Transverse colon (tissue), 4 donors: ENCODE data around the gene YDJC. TPM values are rescaled to one million over a fixed set of nuclear protein-coding genes. Genes with fewer than 3 reads are reported as not detected.

Experiments
- DNase-seq: peaks from one replicate; pipeline ENCODE4 v3.0.0-alpha.2; 2019
- H3K27ac ChIP-seq, 4 donors: fragments of 200-600 bp; sonication (generic); 2 replicates each; pipeline ENCODE4 v1.5.1; 2016 to 2018; ENCODE audit warnings: inconsistent platforms in 4 of 4
- H3K27me3 ChIP-seq: fragments of 200-600 bp; sonication (generic); 2 replicates; pipeline ENCODE4 v1.5.1; 2017; ENCODE audit warnings: inconsistent platforms
- H3K36me3 ChIP-seq, 4 donors: fragments of 200-600 bp; sonication (generic); 2 replicates each; pipeline ENCODE4 v1.5.1; 2017 to 2019; ENCODE audit warnings: inconsistent platforms in 4 of 4
- H3K4me1 ChIP-seq, 4 donors: fragments of 200-600 bp; sonication (generic); 2 replicates each; pipeline ENCODE4 v1.5.1; 2017 to 2020; ENCODE audit warnings: inconsistent platforms in 4 of 4
- H3K4me3 ChIP-seq, 4 donors: fragments of 200-600 bp; sonication (generic); 1 replicate in 1 of 4; 2 replicates in 3 of 4; pipeline versions ENCODE4 v1.5.1 to v1.6.1; 2017 to 2019; ENCODE audit warnings: inconsistent platforms in 4 of 4
- H3K9me3 ChIP-seq, 2 donors: fragments of 200-600 bp; sonication (generic); 2 replicates each; pipeline ENCODE4 v1.5.1; 2017 to 2019; ENCODE audit warnings: inconsistent platforms in 2 of 2
- EP300 ChIP-seq: sonication (generic); formaldehyde crosslinking; IDR thresholded peaks from one replicate; pipeline ENCODE4 v1.6.1; 2017; ENCODE audit warnings: antibody characterized with exemption, low read depth
- POLR2A ChIP-seq: fragments of 450-650 bp; IDR thresholded peaks from one replicate; pipeline ENCODE4 v1.6.1; 2016; ENCODE audit warnings: antibody characterized with exemption, mild to moderate bottlenecking, moderate library complexity
- POLR2AphosphoS5 ChIP-seq, 3 donors: sonication (generic); formaldehyde crosslinking; IDR thresholded peaks; one replicate each; pipeline ENCODE4 v1.6.1; 2016; ENCODE audit warnings: antibody characterized with exemption in 3 of 3
- WGBS, 2 donors: methylation state at CpG; one replicate each; pipeline ENCODE4 v1.1.5; 2018; ENCODE audit warnings: low coverage in 1 of 2; 5-methylcytosine and 5-hydroxymethylcytosine counted together
- in situ Hi-C, 4 donors: fragments of 200-750 bp; cut with MboI; loops; one replicate each; pipeline versions ENCODE4 v1.15.0 to v1.15.1; 2017; ENCODE audit warnings: low sequenced_read_pairs in 3 of 4, low pct_ligation_motif_present in 1 of 4, low pct_unique_long_range_greater_than_20kb in 1 of 4
- intact Hi-C: fragments of 100-400 bp; cut with DNase I; formaldehyde crosslinking; loops from one replicate; pipeline ENCODE4 v1.15.1; 2023; ENCODE audit warnings: low total_unique reads
- total RNA-seq, 4 donors: library from RNA; depleted of rRNA; stranded (reverse); fragments of >200 nt; gene quantifications; one replicate each; pipeline ENCODE4 v1.1.0, GENCODE V29; 2016
- TF ChIP-seq, protein P1 (sequence below), 5 experiments: fragments of 200-600 bp in 3 of 5; fragments of 450-650 bp in 2 of 5; sonication (generic) in 3 of 5; IDR thresholded peaks; 1 replicate in 2 of 5; 2 replicates in 3 of 5; pipeline ENCODE4 v1.5.1; 2016 to 2017; ENCODE audit warnings: antibody characterized with exemption in 5 of 5, inconsistent platforms in 3 of 5, mild to moderate bottlenecking in 2 of 5, moderate library complexity in 1 of 5

The YDJC gene
- total RNA-seq, 4 donors from 2014 or later = 43.3 to 112 (median 69.5) TPM

DNA sequence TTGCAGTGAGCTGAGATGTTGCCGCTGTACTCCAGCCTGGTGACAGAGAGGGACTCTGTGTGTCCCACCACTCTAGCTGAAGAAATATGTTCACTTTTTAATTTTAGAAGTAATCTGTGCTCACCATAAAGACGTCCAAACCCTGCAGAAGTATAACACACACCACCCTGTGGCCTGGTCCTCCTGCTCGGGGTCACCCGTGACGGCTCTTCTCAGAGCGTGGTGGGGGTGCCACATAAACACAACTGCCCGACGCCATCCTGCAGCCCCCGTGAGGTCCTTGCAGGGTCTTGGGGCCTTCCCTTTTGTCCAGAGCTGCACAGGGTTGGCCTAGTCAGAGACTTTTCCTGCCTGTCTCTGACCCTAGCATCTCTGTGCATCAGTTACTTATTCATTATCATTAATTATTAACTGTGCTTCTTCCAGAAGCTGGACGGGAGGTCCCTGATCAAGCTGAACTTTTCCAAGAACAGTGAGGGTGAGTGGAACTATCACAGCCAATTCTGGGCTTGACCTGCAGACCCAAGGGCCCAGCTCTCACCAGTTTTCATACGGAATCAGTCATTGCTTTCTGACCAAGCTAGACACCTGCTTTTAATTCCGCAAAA, 44.9 kb upstream of the YDJC start:
- no peak for DNase-seq
- in situ Hi-C loops (no loop called here), intact Hi-C loops (no loop called here)
- Histone ChIP-seq H3K36me3 (peaks cover 0 to 52% (median 23%) of the 10 kb centered on the region in 4 donors), H3K4me3 (no peak overlapping the region), H3K27ac (no peak overlapping the region), H3K27me3 (no peaks in the 10 kb centered on the region), H3K9me3 (no peaks in the 10 kb centered on the region), H3K4me1 (no peaks in the 10 kb centered on the region)
- TF ChIP-seq, protein P1, sequence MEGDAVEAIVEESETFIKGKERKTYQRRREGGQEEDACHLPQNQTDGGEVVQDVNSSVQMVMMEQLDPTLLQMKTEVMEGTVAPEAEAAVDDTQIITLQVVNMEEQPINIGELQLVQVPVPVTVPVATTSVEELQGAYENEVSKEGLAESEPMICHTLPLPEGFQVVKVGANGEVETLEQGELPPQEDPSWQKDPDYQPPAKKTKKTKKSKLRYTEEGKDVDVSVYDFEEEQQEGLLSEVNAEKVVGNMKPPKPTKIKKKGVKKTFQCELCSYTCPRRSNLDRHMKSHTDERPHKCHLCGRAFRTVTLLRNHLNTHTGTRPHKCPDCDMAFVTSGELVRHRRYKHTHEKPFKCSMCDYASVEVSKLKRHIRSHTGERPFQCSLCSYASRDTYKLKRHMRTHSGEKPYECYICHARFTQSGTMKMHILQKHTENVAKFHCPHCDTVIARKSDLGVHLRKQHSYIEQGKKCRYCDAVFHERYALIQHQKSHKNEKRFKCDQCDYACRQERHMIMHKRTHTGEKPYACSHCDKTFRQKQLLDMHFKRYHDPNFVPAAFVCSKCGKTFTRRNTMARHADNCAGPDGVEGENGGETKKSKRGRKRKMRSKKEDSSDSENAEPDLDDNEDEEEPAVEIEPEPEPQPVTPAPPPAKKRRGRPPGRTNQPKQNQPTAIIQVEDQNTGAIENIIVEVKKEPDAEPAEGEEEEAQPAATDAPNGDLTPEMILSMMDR (IDR thresholded peaks at IDR 0.05) = no peak
- TF ChIP-seq POLR2A (no peak), EP300 (no peak), POLR2AphosphoS5 (IDR thresholded peaks at IDR 0.05) (no peak)
- 93% methylated on average over 12 of the region's 12 CpGs; no CpG with 5 or more reads in 1 of the 2 donors for WGBS, 2 donors

DNA sequence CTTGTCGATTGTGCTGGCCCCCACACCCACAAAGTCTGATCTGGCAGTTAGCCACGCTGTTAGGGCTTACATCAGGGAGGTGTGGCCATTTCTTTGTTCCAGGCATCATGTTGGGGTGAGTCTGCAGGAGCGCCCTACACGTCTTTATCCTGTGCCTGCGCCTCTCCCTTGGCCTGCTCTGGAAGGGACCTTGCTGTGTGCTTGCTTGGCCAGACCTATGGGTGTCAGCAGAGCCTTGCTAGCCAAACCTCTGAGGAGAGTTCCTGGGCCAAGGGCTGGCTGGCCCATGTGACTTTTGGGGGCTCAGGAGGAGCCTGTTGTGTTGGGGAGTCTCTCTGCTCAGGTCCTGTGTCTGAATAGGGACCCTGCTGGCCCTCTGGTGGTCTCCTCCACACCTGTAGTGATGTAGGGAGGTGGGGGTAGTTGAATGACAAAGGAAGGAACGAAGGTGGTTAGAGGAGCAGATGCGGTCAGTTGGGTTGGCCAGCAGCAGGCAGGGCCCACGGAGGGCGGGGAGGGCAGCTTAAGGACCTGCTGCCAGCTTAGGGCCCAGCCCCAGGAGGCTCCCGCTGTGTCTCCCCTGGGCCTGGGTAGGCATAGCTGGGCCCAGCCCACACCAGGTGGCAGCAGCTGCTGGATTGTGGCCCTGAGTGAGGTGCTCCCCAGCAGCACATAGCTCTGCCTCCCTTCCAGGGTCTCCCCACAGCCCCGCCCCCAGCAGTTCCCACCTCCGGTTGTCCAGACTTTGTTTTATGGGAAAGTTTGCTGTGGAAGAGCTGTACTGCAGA, 43.9 kb upstream of the YDJC start:
- no peaks in the 10 kb centered on the region for H3K27me3 ChIP-seq
- WGBS, 2 donors = 93 to 95% methylated on average over 2 to 12 of the region's 12 CpGs
- in situ Hi-C loops = no loop called here
- H3K4me3 ChIP-seq = no peak overlapping the region
- DNase-seq = no peak
- peaks cover 0 to 55% (median 23%) of the 10 kb centered on the region in 4 donors for H3K36me3 ChIP-seq
- H3K9me3 ChIP-seq = no peaks in the 10 kb centered on the region
- no peak for TF ChIP-seq POLR2A
- H3K4me1 ChIP-seq = no peaks in the 10 kb centered on the region
- no peak overlapping the region for H3K27ac ChIP-seq
- intact Hi-C loops = no loop called here

- no peak for DNase-seq
- in situ Hi-C loops = no loop called here
- Histone ChIP-seq H3K36me3 (peaks cover 0 to 55% (median 23%) of the 10 kb centered on the region in 4 donors), H3K4me3 (no peak overlapping the region), H3K4me1 (peaks cover 0 to 2% (median 1%) of the 10 kb centered on the region in 4 donors), H3K9me3 (no peaks in the 10 kb centered on the region), H3K27me3 (no peaks in the 10 kb centered on the region), H3K27ac (no peak overlapping the region)
- TF ChIP-seq EP300 (no peak), POLR2AphosphoS5 (IDR thresholded peaks at IDR 0.05) (no peak)
- TF ChIP-seq, protein P1 (IDR thresholded peaks at IDR 0.05) = no peak
- WGBS, 2 donors = 74 to 81% methylated on average over 4 to 6 of the region's 6 CpGs
- intact Hi-C loops = no loop called here
These were observed 42.3 kb upstream of the YDJC start for GRCh38 chr22:21672107-21672629.

DNA sequence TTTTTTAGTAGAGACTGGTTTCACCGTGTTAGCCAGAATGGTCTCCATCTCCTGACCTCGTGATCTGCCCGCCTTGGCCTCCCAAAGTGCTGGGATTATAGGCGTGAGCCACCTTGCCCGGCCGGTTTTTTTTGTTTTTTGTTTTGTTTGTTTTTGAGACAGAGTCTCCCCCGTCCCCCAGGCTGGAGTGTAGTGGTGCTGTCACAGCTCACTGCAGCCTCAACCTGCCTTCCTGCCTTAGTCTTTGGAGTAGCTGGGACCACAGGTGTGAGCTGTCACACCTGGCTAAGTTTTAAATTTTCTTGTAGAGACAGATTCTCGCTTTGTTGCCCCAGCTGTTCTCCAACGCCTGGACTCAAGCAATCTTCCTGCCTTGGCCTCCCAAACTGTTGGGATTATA, 39.2 kb upstream of the YDJC start:
- H3K27ac ChIP-seq = no peak overlapping the region
- peaks cover 0 to 37% (median 13%) of the 10 kb centered on the region in 4 donors for H3K36me3 ChIP-seq
- H3K9me3 ChIP-seq = no peaks in the 10 kb centered on the region
- H3K27me3 ChIP-seq = no peaks in the 10 kb centered on the region
- in situ Hi-C loops (no loop called here), intact Hi-C loops (no loop called here)
- H3K4me3 ChIP-seq = no peak overlapping the region
- H3K4me1 ChIP-seq = peaks cover 4 to 15% (median 6%) of the 10 kb centered on the region in 4 donors
- DNase-seq = no peak
- WGBS, 2 donors = 25 to 52% methylated on average over 6 to 9 of the region's 9 CpGs
- no peak for TF ChIP-seq EP300

- 39 to 52% methylated on average over 9 to 16 of the region's 16 CpGs for WGBS, 2 donors
- in situ Hi-C loops = no loop called here
- H3K9me3 ChIP-seq = no peaks in the 10 kb centered on the region
These were observed 37.0 kb upstream of the YDJC start for GRCh38 chr22:21666786-21667185.

More at GRCh38 chr22:21666786-21667185, 37.0 kb upstream of the YDJC start:
- Histone ChIP-seq H3K4me3 (peak overlapping the region; percentile 45 to 91 (median 68)), H3K36me3 (peaks cover 0 to 19% (median 5%) of the 10 kb centered on the region in 4 donors), H3K27ac (peak overlapping the region; percentile 89 to 97 (median 93)), H3K27me3 (no peaks in the 10 kb centered on the region), H3K4me1 (peaks cover 4 to 15% (median 6%) of the 10 kb centered on the region in 4 donors)
- intact Hi-C loops = no loop called here
- DNase-seq = no peak
- TF ChIP-seq POLR2A (no peak), EP300 (no peak), POLR2AphosphoS5 (IDR thresholded peaks at IDR 0.05) (no peak)
- TF ChIP-seq, protein P1 (IDR thresholded peaks at IDR 0.05) = no peak
